Ishikawa (cell line): ENCODE results near the gene PKN1.

Source experiments
- CEBPB ChIP-seq: IDR thresholded peaks from 2 replicates; pipeline ENCODE4 v1.6.1; 2012
- CREB1 ChIP-seq: IDR thresholded peaks from 2 replicates; pipeline ENCODE4 v1.6.1; 2012; ENCODE audit warnings: low read depth
- EGR1 ChIP-seq: IDR thresholded peaks from 2 replicates; pipeline ENCODE4 v1.6.1; 2012
- EP300 ChIP-seq: IDR thresholded peaks from 2 replicates; pipeline ENCODE4 v1.6.1; 2012; ENCODE audit warnings: borderline replicate concordance
- FOXM1 ChIP-seq: IDR thresholded peaks from 2 replicates; pipeline ENCODE4 v1.6.1; 2012; ENCODE audit warnings: low read depth, borderline replicate concordance
- NFIC ChIP-seq: IDR thresholded peaks from 2 replicates; pipeline ENCODE4 v1.6.1; 2012
- RAD21 ChIP-seq: IDR thresholded peaks from 2 replicates; pipeline ENCODE4 v1.6.1; 2012; ENCODE audit warnings: low read depth
- TAF1 ChIP-seq: IDR thresholded peaks from 2 replicates; pipeline ENCODE4 v1.6.1; 2012; ENCODE audit warnings: low read depth, mild to moderate bottlenecking
- TCF12 ChIP-seq: IDR thresholded peaks from 2 replicates; pipeline ENCODE4 v1.6.1; 2012; ENCODE audit warnings: low read depth
- TEAD4 ChIP-seq: IDR thresholded peaks from 2 replicates; pipeline ENCODE4 v1.6.1; 2012
- YY1 ChIP-seq: IDR thresholded peaks from 2 replicates; pipeline ENCODE4 v1.6.1; 2012; ENCODE audit warnings: low read depth
- ZBTB7A ChIP-seq: IDR thresholded peaks from 2 replicates; pipeline ENCODE4 v1.6.1; 2012; ENCODE audit warnings: low read depth
- TF ChIP-seq, protein P1 (sequence below): IDR thresholded peaks from 2 replicates; pipeline ENCODE4 v1.6.1; 2012
- TF ChIP-seq, protein P2 (sequence below): IDR thresholded peaks from 2 replicates; pipeline ENCODE4 v1.6.1; 2012; ENCODE audit warnings: low read depth, mild to moderate bottlenecking
- TF ChIP-seq, protein P3 (sequence below): IDR thresholded peaks from 2 replicates; pipeline ENCODE4 v1.6.1; 2012

The PKN1 gene

DNA sequence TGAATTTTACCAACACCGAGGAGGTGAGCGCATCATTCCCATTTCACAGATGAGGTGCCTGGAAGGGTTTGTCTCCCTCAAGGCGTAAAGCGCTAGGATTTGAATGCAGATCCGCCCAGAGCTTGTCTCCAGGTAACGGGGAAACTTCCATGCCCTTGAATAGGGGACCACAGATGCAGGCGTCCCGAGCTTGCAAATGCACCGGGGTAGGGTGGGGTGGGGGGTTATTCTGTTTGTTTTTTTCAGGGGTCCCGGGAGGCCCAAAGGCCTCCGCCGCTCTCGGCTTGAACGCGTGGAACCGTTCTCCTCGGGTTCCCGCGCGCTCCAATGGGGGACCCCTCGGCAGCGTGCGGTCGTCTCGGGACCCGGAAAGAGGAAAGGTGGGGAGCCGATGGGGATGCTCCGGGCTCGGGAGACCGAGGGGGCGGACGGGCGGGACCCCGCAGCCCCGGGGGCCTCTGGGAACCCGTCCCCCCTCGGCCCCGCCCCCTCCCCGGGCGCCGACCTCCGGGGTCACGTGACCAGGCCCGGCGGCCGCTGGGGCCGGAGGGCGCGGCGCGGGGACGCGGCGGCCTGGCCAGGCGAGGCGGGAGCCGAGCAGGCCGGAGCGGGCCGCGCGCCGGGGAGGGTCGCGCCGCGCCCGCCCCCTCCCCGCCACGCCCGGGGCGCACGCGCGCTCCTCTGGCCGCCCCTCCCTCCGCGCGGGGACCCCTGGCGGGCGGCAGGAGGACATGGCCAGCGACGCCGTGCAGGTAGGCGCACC, at the start of gene PKN1:
Gene PKN1, plus strand, starts transcription at position 516 of the 763 bp plus-strand sequence. Its CDS starts 216 bp downstream, at position 732.
- TF ChIP-seq, protein P1, sequence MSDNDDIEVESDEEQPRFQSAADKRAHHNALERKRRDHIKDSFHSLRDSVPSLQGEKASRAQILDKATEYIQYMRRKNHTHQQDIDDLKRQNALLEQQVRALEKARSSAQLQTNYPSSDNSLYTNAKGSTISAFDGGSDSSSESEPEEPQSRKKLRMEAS: 0 out of 2 replicates have a peak, but pooled peaks have one; percentile 15
- TF ChIP-seq TAF1 (no peak), FOXM1 (no peak), YY1 (0 out of 2 replicates have a peak, but pooled peaks have one; percentile 10), CREB1 (no peak), EGR1 (no peak), NFIC (no peak), ZBTB7A (peak; percentile 61), TCF12 (no peak)
- TF ChIP-seq, protein P2, sequence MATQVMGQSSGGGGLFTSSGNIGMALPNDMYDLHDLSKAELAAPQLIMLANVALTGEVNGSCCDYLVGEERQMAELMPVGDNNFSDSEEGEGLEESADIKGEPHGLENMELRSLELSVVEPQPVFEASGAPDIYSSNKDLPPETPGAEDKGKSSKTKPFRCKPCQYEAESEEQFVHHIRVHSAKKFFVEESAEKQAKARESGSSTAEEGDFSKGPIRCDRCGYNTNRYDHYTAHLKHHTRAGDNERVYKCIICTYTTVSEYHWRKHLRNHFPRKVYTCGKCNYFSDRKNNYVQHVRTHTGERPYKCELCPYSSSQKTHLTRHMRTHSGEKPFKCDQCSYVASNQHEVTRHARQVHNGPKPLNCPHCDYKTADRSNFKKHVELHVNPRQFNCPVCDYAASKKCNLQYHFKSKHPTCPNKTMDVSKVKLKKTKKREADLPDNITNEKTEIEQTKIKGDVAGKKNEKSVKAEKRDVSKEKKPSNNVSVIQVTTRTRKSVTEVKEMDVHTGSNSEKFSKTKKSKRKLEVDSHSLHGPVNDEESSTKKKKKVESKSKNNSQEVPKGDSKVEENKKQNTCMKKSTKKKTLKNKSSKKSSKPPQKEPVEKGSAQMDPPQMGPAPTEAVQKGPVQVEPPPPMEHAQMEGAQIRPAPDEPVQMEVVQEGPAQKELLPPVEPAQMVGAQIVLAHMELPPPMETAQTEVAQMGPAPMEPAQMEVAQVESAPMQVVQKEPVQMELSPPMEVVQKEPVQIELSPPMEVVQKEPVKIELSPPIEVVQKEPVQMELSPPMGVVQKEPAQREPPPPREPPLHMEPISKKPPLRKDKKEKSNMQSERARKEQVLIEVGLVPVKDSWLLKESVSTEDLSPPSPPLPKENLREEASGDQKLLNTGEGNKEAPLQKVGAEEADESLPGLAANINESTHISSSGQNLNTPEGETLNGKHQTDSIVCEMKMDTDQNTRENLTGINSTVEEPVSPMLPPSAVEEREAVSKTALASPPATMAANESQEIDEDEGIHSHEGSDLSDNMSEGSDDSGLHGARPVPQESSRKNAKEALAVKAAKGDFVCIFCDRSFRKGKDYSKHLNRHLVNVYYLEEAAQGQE: no peak
- TF ChIP-seq, protein P3, sequence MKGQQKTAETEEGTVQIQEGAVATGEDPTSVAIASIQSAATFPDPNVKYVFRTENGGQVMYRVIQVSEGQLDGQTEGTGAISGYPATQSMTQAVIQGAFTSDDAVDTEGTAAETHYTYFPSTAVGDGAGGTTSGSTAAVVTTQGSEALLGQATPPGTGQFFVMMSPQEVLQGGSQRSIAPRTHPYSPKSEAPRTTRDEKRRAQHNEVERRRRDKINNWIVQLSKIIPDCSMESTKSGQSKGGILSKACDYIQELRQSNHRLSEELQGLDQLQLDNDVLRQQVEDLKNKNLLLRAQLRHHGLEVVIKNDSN: peak; percentile 85

DNA sequence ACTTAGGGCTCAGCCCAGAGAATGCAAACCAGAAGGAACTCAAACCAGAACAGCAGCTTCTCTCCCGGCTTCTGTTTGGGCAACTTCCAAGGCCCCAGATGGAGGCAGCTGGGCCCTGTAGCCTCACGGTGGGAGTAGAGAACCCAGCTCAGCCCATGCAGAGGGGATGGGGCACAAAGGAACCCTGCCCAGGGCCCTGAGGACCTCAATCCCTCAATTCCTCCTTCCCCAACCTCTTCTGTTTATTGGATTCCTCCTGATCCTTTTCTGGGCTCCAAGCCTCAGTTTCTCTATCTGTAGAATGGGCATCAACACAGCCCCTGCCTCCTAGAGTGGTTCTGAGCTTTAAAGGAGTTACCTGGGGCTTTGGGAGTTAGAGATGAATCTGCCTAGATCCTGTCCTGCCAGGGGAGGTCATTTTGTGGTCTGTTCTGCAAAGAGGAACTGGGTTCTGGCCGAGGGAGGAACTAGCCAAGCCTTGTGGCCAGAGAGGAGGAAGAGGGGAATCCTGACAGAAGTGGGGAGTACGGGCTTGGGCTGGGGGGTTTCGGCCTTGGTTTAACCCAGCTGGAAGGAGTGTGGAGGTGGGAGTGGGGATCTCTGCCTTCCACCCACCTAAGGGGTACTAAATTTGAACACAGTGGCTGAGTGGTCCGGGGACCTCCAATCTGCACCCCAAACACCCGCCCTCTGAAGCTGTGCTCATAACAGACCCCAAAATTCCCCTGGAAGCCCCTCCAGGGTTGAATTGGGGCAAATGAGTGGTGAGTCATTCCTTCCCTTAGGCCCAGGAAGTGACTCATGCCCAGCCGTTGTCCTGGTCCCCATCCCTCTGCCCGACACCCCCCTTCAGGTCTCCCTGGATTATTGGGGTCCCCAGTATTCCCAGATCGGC, 49.2 kb upstream of the PKN1 start:
- TF ChIP-seq ZBTB7A: peak; percentile 49; the same call in 1 of the 2 replicates
- TF ChIP-seq CEBPB: no peak

DNA sequence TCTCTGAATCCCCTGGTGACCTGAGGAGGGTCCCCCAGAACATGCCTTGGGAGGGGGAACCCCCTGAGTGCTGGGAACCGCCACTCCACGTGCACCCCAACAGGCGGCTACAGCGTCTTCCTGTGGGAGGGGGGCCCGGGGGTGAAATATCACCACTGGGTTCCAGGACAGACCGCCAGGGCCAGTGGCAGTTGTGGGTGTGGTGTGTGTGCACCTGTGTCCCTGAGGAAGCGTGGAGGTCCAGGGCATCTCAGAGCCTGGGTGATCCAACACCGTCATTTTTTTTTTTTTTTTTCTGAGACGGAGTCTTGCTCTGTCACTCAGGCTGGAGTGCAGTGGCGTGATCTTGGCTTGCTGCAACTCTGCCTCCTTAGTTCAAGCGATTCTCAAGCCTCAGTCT, 47.6 kb upstream of the PKN1 start:
- no peak for TF ChIP-seq FOXM1
- no peak for TF ChIP-seq RAD21
- no peak for TF ChIP-seq EGR1
- TF ChIP-seq, protein P2: no peak
- TF ChIP-seq TCF12: no peak
- TF ChIP-seq, protein P1: no peak
- TF ChIP-seq YY1: no peak
- no peak for TF ChIP-seq CREB1
- no peak for TF ChIP-seq EP300
- TF ChIP-seq TAF1: no peak
- TF ChIP-seq ZBTB7A: no peak
- TF ChIP-seq TEAD4: no peak
- TF ChIP-seq, protein P3: no peak
- TF ChIP-seq CEBPB: no peak
- no peak for TF ChIP-seq NFIC

DNA sequence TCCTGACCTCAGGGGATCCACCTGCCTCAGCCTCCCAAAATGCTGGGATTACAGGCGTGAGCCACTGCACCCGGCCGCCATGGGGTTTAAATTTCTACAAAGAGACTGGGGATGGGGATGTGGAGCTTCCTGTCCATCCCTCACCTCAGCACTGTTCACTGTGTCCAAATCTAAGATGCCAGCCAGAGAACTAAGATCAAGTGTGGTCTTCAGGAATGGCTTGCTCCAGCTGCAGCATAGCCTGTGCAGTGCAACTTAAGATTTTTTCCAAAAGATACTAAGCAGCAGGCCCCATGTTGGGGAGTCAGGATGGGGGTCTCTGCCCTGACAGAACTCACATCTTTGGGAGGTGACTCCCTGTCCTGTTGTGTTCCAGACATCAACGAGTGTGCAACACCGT, 42.6 kb upstream of the PKN1 start:
- no peak for TF ChIP-seq NFIC
- no peak for TF ChIP-seq EP300
- TF ChIP-seq, protein P2: no peak
- no peak for TF ChIP-seq TCF12
- no peak for TF ChIP-seq YY1
- no peak for TF ChIP-seq ZBTB7A
- TF ChIP-seq CEBPB: no peak
- TF ChIP-seq, protein P3: no peak
- TF ChIP-seq CREB1: no peak
- no peak for TF ChIP-seq RAD21
- TF ChIP-seq FOXM1: no peak
- TF ChIP-seq EGR1: no peak
- no peak for TF ChIP-seq TAF1
- TF ChIP-seq, protein P1: no peak
- no peak for TF ChIP-seq TEAD4
